ENCODE measurements around the gene PLA2G4D.

PLA2G4D gene

GRCh38 chr15:42048080-42048820 is 46.1 kb downstream of the PLA2G4D start:
- H3K79me2 ChIP-seq = no peaks in the 10 kb centered on the region
- H3K27ac ChIP-seq = no peak overlapping the region
- no peak overlapping the region for H3K4me3 ChIP-seq (ENCODE audit: low read depth, low read length)
- H3K4me2 ChIP-seq (ENCODE audit: low read length) = no peak overlapping the region
- H3K9me3 ChIP-seq (ENCODE audit: control insufficient read depth, low read length) = no peaks in the 10 kb centered on the region
- H3K9ac ChIP-seq = no peak overlapping the region
- no peaks in the 10 kb centered on the region for H3K27me3 ChIP-seq (ENCODE audit: control insufficient read depth, insufficient read depth, low read length)
- no peaks in the 10 kb centered on the region for H3K4me1 ChIP-seq
- H3K36me3 ChIP-seq (ENCODE audit: control insufficient read depth, insufficient read depth, low read length) = no peaks in the 10 kb centered on the region
- TF ChIP-seq, protein P1, sequence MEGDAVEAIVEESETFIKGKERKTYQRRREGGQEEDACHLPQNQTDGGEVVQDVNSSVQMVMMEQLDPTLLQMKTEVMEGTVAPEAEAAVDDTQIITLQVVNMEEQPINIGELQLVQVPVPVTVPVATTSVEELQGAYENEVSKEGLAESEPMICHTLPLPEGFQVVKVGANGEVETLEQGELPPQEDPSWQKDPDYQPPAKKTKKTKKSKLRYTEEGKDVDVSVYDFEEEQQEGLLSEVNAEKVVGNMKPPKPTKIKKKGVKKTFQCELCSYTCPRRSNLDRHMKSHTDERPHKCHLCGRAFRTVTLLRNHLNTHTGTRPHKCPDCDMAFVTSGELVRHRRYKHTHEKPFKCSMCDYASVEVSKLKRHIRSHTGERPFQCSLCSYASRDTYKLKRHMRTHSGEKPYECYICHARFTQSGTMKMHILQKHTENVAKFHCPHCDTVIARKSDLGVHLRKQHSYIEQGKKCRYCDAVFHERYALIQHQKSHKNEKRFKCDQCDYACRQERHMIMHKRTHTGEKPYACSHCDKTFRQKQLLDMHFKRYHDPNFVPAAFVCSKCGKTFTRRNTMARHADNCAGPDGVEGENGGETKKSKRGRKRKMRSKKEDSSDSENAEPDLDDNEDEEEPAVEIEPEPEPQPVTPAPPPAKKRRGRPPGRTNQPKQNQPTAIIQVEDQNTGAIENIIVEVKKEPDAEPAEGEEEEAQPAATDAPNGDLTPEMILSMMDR (IDR thresholded peaks at IDR 0.05) = no peak
- no peak overlapping the region for H2AFZ ChIP-seq

DNA sequence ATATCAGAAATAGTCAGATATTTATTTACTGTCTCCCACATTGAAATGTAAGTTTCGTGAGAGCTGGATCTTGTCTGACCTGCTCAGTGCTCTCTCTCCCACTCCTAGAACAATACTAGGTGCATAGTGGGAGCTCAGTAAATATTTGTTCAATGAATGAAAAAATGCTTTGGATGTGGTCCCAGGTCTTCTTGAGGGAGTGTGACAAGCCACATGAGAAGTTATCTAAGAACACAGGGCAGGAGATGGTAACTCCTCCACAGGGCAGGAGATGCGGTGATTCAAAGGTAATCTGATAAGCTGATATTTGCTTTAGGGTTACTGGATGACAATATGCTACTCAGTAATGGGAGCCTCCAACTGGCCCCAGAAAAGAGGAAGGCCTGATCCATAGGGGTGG is 47.8 kb downstream of the PLA2G4D start:
- no peak overlapping the region for H2AFZ ChIP-seq
- no peak overlapping the region for H3K4me2 ChIP-seq (ENCODE audit: low read length)
- H3K79me2 ChIP-seq = no peaks in the 10 kb centered on the region
- no peak overlapping the region for H3K9ac ChIP-seq
- H3K36me3 ChIP-seq (ENCODE audit: control insufficient read depth, insufficient read depth, low read length) = no peaks in the 10 kb centered on the region
- H3K4me1 ChIP-seq = no peaks in the 10 kb centered on the region
- H3K4me3 ChIP-seq (ENCODE audit: low read depth, low read length) = no peak overlapping the region
- H3K27me3 ChIP-seq (ENCODE audit: control insufficient read depth, insufficient read depth, low read length) = no peaks in the 10 kb centered on the region
- TF ChIP-seq, protein P1 (IDR thresholded peaks at IDR 0.05) = no peak
- no peak overlapping the region for H3K27ac ChIP-seq
- no peaks in the 10 kb centered on the region for H3K9me3 ChIP-seq (ENCODE audit: control insufficient read depth, low read length)

- H3K4me3 ChIP-seq (ENCODE audit: low read depth, low read length) = no peak overlapping the region
- no peaks in the 10 kb centered on the region for H3K79me2 ChIP-seq
- H3K9ac ChIP-seq = no peak overlapping the region
- no peaks in the 10 kb centered on the region for H3K36me3 ChIP-seq (ENCODE audit: control insufficient read depth, insufficient read depth, low read length)
- TF ChIP-seq, protein P1 (IDR thresholded peaks at IDR 0.05) = no peak
- no peaks in the 10 kb centered on the region for H3K4me1 ChIP-seq
- H2AFZ ChIP-seq = no peak overlapping the region
- no peaks in the 10 kb centered on the region for H3K27me3 ChIP-seq (ENCODE audit: control insufficient read depth, insufficient read depth, low read length)
- H3K4me2 ChIP-seq (ENCODE audit: low read length) = no peak overlapping the region
- H3K27ac ChIP-seq = no peak overlapping the region
- no peaks in the 10 kb centered on the region for H3K9me3 ChIP-seq (ENCODE audit: control insufficient read depth, low read length)
Measured at GRCh38 chr15:42045211-42045615, 49.1 kb downstream of the PLA2G4D start.

DNA sequence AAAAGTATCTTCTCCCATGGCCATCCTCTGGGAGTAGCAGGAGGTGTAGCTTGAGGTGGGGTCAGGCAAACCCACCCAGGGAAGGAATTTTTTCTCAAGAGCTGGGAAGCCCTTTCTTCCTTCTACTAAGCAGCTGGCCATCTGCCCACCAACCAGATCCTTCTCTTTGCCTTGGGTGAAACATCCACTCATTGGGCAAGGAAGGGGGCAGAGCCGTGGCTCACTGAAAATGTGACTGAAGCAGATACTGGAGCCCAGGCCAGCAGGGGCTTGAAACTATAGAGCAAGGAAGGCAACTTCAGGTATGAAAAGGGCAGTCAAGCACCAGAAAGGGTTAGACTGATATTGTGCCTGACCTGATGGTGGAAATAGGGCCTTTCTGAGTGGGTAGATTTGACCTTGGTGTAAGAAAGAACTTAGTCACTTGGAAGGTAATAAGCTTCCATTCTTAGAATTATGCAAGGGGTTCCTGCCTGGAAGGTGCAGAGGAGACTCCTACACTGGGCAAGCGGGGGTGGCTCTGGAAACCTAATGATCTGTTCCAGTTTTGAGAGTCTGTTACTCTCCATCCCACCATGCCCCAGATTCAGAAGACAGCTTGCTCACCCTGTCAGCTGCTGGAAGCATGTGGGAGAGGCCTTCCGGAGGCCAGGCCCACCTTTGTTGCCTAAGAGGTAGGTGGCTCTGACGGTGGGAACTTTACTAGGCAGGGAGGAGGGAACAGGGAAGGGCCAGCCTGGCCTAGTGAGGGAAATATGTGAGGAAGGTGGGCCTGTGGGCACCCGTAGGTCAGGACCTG is 51.6 kb downstream of the PLA2G4D start:
- H3K4me1 ChIP-seq = no peaks in the 10 kb centered on the region
- no peak overlapping the region for H3K9ac ChIP-seq
- TF ChIP-seq, protein P1 (IDR thresholded peaks at IDR 0.05) = no peak
- H3K4me2 ChIP-seq (ENCODE audit: low read length) = no peak overlapping the region
- no peaks in the 10 kb centered on the region for H3K36me3 ChIP-seq (ENCODE audit: control insufficient read depth, insufficient read depth, low read length)
- no peak overlapping the region for H3K4me3 ChIP-seq (ENCODE audit: low read depth, low read length)
- no peak overlapping the region for H2AFZ ChIP-seq
- H3K27ac ChIP-seq = no peak overlapping the region
- H3K9me3 ChIP-seq (ENCODE audit: control insufficient read depth, low read length) = no peaks in the 10 kb centered on the region
- H3K79me2 ChIP-seq = no peaks in the 10 kb centered on the region
- H3K27me3 ChIP-seq (ENCODE audit: control insufficient read depth, insufficient read depth, low read length) = no peaks in the 10 kb centered on the region

Measured in parathyroid adenoma (tissue), 2 donors.